Erythroblast (primary cell): Measurements from ENCODE around the gene GATA2.

Experiments
- GATA1 ChIP-seq: IDR thresholded peaks from 2 replicates; pipeline ENCODE4 v1.6.1; 2011; ENCODE audit warnings: low read depth, mild to moderate bottlenecking, control low read depth, low read length, moderate library complexity
- POLR2A ChIP-seq: IDR thresholded peaks from 2 replicates; pipeline ENCODE4 v1.6.1; 2011; ENCODE audit warnings: mild to moderate bottlenecking, low read length

DNA sequence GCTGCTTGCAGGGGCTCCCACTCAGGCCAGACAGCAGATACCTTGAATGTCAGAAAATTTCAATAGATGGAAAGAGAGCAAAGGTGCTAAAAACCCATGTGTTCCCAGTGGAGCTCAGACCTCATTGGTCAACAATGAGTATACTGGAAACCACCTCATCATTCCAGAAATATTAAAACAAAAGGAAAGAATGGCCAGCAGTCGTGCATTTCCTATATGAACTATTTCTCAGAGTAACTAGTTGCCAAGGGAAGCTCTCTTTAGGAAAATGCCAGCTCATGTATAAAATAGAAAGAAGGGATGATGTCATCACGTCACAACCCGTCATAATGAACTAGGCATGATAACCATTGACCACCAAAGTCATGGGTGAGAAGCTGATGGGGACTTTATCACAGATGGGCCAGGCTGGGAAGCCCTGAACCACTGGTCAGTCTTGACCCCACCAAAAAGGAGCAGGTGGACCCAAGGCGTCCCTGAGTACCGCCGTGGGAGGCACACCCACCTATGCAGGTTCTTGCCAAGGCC, 43.8 kb downstream of the GATA2 start:
- no peak for TF ChIP-seq GATA1
- TF ChIP-seq POLR2A: no peak
